ENCODE measurements around the gene LRRIQ3. TPM values are rescaled to one million over a fixed set of nuclear protein-coding genes. Genes with fewer than 3 reads are reported as not detected.

LRRIQ3 gene
- total and polyA plus RNA-seq, 2 of the 13 experiments (the other 11 are each of a cell fraction or from before 2014, with no cell fraction given), result 1.1 to 1.3 TPM

DNA sequence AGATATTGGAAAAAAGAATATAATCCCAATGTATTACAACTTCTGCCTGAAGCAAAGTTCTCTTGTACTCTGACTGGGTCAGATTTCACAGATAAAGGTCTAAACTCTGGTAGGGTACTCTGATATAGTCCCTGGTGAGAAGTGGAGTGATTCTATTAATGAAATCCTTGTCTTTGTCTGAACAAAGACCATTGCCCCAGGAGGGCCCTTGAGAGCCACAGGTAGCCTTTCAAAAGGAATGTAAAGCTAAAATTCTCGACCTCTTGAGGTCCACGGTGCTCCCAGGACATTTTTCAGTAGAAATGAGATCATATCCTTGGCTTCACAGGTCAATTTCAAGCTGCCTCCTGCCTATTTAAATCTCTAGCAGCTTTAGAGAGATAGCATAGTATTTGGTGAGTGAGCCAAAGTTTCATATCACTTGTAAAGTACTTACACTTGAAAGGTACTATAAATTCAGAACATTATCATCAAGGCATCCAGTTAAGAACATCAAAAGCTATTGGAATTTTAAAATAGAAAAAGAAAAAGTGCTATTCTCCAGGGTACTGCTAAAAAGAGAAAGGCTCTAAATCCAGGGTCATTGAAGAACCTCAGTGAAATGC, 47.3 kb upstream of the LRRIQ3 start:
- Histone ChIP-seq H2AFZ (ENCODE audit: low read length) (no peak overlapping the region), H3K4me2 (ENCODE audit: low read depth, low read length) (no peak overlapping the region), H3K9ac (ENCODE audit: insufficient read depth, low read depth, low read length) (no peak overlapping the region), H3K9me3 (ENCODE audit: low read length) (0 out of 2 replicates have a peak, but pooled peaks cover 7% of the 10 kb centered on the region), H3K27me3 (ENCODE audit: control insufficient read depth in 1 of 2, insufficient read depth in 2 of 2, low read length in 2 of 2) (no peaks in the 10 kb centered on the region), H3K27ac (ENCODE audit: extremely low read length, insufficient read depth, low read length) (no peak overlapping the region), H3K4me1 (ENCODE audit: insufficient read depth, low read length) (no peaks in the 10 kb centered on the region), H3K36me3 (replicated peaks in 1 of 2; ENCODE audit: control insufficient read depth in 1 of 2, insufficient read depth in 2 of 2, low read length in 2 of 2) (no peaks in the 10 kb centered on the region), H4K20me1 (ENCODE audit: insufficient read depth, low read length) (no peaks in the 10 kb centered on the region), H3K79me2 (ENCODE audit: insufficient read depth, low read length) (no peaks in the 10 kb centered on the region), H3K4me3 (replicated peaks in 1 of 3; ENCODE audit: insufficient read depth in 1 of 3, low read depth in 2 of 3, low read length in 3 of 3) (no peak overlapping the region)
- ChIA-PET CTCF (ENCODE audit: low intra/inter-chr PET ratio, low total read pairs) (no interaction called here), POLR2A (no interaction called here)
- in situ Hi-C loops (cut with HindIII; ENCODE audit: extremely low pct_ligation_motif_present, low pct_unique_long_range_greater_than_20kb), result no loop called here
- FAIRE-seq (no peak), ATAC-seq (no peak), DNase-seq (ENCODE audit: low spot score) (no peak)
- TF ChIP-seq, protein P1, sequence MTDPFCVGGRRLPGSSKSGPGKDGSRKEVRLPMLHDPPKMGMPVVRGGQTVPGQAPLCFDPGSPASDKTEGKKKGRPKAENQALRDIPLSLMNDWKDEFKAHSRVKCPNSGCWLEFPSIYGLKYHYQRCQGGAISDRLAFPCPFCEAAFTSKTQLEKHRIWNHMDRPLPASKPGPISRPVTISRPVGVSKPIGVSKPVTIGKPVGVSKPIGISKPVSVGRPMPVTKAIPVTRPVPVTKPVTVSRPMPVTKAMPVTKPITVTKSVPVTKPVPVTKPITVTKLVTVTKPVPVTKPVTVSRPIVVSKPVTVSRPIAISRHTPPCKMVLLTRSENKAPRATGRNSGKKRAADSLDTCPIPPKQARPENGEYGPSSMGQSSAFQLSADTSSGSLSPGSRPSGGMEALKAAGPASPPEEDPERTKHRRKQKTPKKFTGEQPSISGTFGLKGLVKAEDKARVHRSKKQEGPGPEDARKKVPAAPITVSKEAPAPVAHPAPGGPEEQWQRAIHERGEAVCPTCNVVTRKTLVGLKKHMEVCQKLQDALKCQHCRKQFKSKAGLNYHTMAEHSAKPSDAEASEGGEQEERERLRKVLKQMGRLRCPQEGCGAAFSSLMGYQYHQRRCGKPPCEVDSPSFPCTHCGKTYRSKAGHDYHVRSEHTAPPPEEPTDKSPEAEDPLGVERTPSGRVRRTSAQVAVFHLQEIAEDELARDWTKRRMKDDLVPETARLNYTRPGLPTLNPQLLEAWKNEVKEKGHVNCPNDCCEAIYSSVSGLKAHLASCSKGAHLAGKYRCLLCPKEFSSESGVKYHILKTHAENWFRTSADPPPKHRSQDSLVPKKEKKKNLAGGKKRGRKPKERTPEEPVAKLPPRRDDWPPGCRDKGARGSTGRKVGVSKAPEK (CRISPR knock-in tag; IDR thresholded peaks at IDR 0.05; ENCODE audit: borderline replicate concordance), result no peak
- TF ChIP-seq, protein P2, sequence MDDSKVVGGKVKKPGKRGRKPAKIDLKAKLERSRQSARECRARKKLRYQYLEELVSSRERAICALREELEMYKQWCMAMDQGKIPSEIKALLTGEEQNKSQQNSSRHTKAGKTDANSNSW (CRISPR knock-in tag; IDR thresholded peaks at IDR 0.05; ENCODE audit: borderline replicate concordance), result no peak
- TF ChIP-seq STAT5B (CRISPR knock-in tag; IDR thresholded peaks at IDR 0.05) (no peak), NR2F1 (CRISPR knock-in tag; IDR thresholded peaks at IDR 0.05) (no peak), NBN (conservative IDR thresholded peaks at IDR 0.05) (no peak), SOX6 (IDR thresholded peaks at IDR 0.05) (no peak), SOX6 (CRISPR knock-in tag; IDR thresholded peaks at IDR 0.05) (no peak), RXRA (CRISPR knock-in tag; IDR thresholded peaks at IDR 0.05) (no peak), CREM (IDR thresholded peaks at IDR 0.05) (no peak), CREM (CRISPR knock-in tag; IDR thresholded peaks at IDR 0.05) (no peak), ARID2 (CRISPR knock-in tag; IDR thresholded peaks at IDR 0.05; ENCODE audit: borderline replicate concordance) (no peak), ZNF678 (CRISPR knock-in tag; IDR thresholded peaks at IDR 0.05) (no peak)
- TF ChIP-seq, protein P3, sequence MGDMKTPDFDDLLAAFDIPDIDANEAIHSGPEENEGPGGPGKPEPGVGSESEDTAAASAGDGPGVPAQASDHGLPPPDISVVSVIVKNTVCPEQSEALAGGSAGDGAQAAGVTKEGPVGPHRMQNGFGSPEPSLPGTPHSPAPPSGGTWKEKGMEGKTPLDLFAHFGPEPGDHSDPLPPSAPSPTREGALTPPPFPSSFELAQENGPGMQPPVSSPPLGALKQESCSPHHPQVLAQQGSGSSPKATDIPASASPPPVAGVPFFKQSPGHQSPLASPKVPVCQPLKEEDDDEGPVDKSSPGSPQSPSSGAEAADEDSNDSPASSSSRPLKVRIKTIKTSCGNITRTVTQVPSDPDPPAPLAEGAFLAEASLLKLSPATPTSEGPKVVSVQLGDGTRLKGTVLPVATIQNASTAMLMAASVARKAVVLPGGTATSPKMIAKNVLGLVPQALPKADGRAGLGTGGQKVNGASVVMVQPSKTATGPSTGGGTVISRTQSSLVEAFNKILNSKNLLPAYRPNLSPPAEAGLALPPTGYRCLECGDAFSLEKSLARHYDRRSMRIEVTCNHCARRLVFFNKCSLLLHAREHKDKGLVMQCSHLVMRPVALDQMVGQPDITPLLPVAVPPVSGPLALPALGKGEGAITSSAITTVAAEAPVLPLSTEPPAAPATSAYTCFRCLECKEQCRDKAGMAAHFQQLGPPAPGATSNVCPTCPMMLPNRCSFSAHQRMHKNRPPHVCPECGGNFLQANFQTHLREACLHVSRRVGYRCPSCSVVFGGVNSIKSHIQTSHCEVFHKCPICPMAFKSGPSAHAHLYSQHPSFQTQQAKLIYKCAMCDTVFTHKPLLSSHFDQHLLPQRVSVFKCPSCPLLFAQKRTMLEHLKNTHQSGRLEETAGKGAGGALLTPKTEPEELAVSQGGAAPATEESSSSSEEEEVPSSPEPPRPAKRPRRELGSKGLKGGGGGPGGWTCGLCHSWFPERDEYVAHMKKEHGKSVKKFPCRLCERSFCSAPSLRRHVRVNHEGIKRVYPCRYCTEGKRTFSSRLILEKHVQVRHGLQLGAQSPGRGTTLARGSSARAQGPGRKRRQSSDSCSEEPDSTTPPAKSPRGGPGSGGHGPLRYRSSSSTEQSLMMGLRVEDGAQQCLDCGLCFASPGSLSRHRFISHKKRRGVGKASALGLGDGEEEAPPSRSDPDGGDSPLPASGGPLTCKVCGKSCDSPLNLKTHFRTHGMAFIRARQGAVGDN (CRISPR knock-in tag; IDR thresholded peaks at IDR 0.05), result no peak
- intact Hi-C loops (cut with micrococcal nuclease; ENCODE audit: unreplicated experiment), result no loop called here
- WGBS (ENCODE audit: low lambda C conversion rate), result 0% methylated on average over 2 of the region's 2 CpGs
- no TSS peak for BruUV-seq (replicated peaks)
